ENCODE measurements around the gene CORT.
A peak's percentile ranks its signal among the peaks of the same experiment; 100 is the strongest.

CORT gene

GRCh38 chr1:10494754-10495474 lies 45.1 kb downstream of the CORT start:
- peak; percentile 97 for TF ChIP-seq CTCF (IDR thresholded peaks at IDR 0.05)
- no peak for TF ChIP-seq ZFX (IDR thresholded peaks at IDR 0.05; ENCODE audit: borderline replicate concordance)
- no peak overlapping the region for H3K27ac ChIP-seq

- TF ChIP-seq ZFX (IDR thresholded peaks at IDR 0.05; ENCODE audit: borderline replicate concordance) (no peak), CTCF (IDR thresholded peaks at IDR 0.05) (no peak)
- no peak overlapping the region for H3K27ac ChIP-seq
Observed at GRCh38 chr1:10495475-10495817, 45.6 kb downstream of the CORT start.

- no peak overlapping the region for H3K27ac ChIP-seq
- no peak for TF ChIP-seq CTCF (IDR thresholded peaks at IDR 0.05)
- no peak for TF ChIP-seq ZFX (IDR thresholded peaks at IDR 0.05; ENCODE audit: borderline replicate concordance)
Observed at GRCh38 chr1:10495952-10496351, 46.1 kb downstream of the CORT start.

- TF ChIP-seq CTCF (IDR thresholded peaks at IDR 0.05) (no peak), ZFX (IDR thresholded peaks at IDR 0.05; ENCODE audit: borderline replicate concordance) (no peak)
- no peak overlapping the region for H3K27ac ChIP-seq
Observed at GRCh38 chr1:10497109-10497508, 47.3 kb downstream of the CORT start.

GRCh38 chr1:10498231-10498630 lies 48.4 kb downstream of the CORT start:
- TF ChIP-seq ZFX (IDR thresholded peaks at IDR 0.05; ENCODE audit: borderline replicate concordance) = no peak
- TF ChIP-seq CTCF (IDR thresholded peaks at IDR 0.05) = no peak
- no peak overlapping the region for H3K27ac ChIP-seq

Data from 22Rv1 (cell line).